Activated CD8-positive, alpha-beta memory T cell treated with anti-CD3 and anti-CD28 coated beads for 48 hours (primary cell): ENCODE results near the gene NDUFAF3.

ENCODE experiments used
- DNase-seq, 3 experiments: peaks; one replicate each; pipeline ENCODE4 v3.0.0-alpha.2; 2020; ENCODE audit warnings: low read depth in 2 of 3, low spot score in 2 of 3

The NDUFAF3 gene

GRCh38 chr3:49053543-49053942 is 31.6 kb downstream of the NDUFAF3 start:
- DNase-seq, result no peak

- no peak for DNase-seq
These were observed 32.5 kb downstream of the NDUFAF3 start for GRCh38 chr3:49054344-49054862.

DNA sequence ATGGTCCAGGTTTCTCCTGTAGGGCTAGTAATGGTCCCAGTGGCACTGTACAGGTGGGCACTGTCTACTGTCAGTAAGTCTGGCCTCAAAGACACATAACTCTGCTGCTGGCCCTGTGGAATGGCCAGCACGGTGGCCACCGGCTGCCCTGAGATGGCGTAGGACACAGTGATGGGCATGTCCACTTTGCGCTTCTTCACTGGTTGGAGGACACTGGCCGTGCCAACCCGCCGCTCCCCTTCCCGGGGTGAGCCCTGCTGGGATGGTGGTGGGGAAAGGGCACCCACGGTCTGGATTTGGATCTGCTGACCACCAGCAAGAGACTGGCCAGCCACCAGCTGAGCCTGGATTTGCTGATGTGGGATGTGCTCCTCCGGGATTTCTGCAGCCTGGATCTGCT is 35.3 kb downstream of the NDUFAF3 start:
- no peak for DNase-seq

DNA sequence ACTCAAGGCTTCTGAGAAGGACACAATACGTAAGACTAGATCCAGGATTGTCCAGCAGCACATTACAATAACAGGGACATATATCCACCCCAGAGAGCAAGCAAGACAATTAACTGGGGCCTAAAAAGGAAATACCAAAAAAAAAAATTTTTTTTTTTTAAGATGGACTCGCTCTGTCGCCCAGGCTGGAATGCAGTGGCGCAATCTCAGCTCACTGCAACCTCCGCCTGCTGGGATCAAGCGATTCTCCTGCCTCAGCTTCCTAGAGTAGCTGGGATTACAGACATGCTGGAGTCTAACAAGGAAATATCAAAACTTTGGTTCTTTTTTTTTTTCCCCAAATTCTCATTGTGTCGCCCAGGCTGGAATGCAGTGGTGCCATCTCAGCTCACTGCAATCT is 36.1 kb downstream of the NDUFAF3 start:
- no peak for DNase-seq
